Measurements from ENCODE around the gene B4GALT5.
A peak's percentile ranks its signal among the peaks of the same experiment; 100 is the strongest.
"Not testable (repeated sequence)": the region's sequence is repeated elsewhere in the genome, so short reads cannot be mapped to it uniquely, and the experiment has no call there.

The B4GALT5 gene

DNA sequence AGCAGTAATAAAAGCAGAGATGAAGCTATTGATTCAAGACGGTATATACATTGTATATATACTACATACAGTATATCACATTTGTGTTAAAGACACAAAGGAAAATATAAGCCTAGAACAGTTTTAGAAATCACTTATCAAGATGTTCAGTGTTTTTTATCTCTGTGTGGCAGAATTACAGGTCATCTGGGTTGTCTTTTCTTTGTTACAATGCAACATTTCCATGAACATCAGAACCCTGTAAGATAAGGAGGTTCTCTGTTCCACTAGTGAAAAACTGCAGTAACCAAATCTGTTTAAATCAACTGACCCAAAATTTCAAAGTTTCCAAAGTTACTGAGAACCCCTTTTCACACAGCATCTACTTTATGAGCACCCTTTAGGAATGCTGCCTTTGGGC, 42.2 kb downstream of the B4GALT5 start:
- no peak overlapping the region for H3K9ac ChIP-seq (ENCODE audit: low read depth in 1 of 2, low read length in 2 of 2)
- H3K27ac ChIP-seq (ENCODE audit: low read depth, low read length) = no peak overlapping the region
- H3K36me3 ChIP-seq (ENCODE audit: control insufficient read depth in 1 of 2, insufficient read depth in 2 of 2, low read length in 2 of 2) = no peaks in the 10 kb centered on the region
- no peaks in the 10 kb centered on the region for H3K27me3 ChIP-seq (ENCODE audit: control insufficient read depth in 1 of 2, insufficient read depth in 2 of 2, low read length in 2 of 2)
- no peak overlapping the region for H3K4me3 ChIP-seq (ENCODE audit: low read depth in 1 of 2, low read length in 2 of 2)
- H3K9me3 ChIP-seq (ENCODE audit: control insufficient read depth in 1 of 2, low read length in 2 of 2) = no peaks in the 10 kb centered on the region
- peaks cover 56 to 79% of the 10 kb centered on the region in 2 donors for H3K4me1 ChIP-seq (ENCODE audit: control insufficient read depth in 1 of 2, insufficient read depth in 2 of 2, low read length in 2 of 2)

DNA sequence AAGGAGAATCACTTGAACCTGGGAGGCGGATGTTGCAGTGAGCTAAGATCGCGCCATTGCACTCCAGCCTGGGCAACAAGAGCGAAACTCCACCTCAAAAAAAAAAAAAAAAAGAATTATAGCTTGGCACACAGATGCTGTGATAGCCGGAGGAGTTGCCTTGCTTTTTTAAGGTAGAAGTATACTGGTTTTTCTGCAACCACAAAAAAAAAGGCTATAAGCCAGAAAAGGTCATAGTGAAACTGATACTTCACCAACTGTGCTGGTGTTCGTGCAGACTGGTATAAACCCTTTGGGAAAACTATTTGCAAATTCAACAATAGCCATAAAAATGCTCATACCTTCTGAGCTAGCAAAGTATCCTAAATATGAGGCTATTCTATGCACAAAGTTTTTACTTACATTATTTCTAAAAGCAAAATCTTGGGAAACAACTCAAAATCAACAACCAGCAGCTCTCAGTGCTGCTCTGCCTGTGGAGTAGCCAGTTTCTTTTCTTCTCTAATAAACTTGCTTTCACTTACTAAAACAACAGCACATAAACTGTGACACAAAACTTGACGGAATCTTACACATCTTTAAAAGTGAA, 44.0 kb downstream of the B4GALT5 start:
- H3K36me3 ChIP-seq (ENCODE audit: control insufficient read depth in 1 of 2, insufficient read depth in 2 of 2, low read length in 2 of 2) = no peaks in the 10 kb centered on the region
- H3K27me3 ChIP-seq (ENCODE audit: control insufficient read depth in 1 of 2, insufficient read depth in 2 of 2, low read length in 2 of 2) = no peaks in the 10 kb centered on the region
- no peak overlapping the region for H3K27ac ChIP-seq (ENCODE audit: low read depth, low read length)
- peaks cover 41 to 68% of the 10 kb centered on the region in 2 donors for H3K4me1 ChIP-seq (ENCODE audit: control insufficient read depth in 1 of 2, insufficient read depth in 2 of 2, low read length in 2 of 2)
- H3K9ac ChIP-seq (ENCODE audit: low read depth in 1 of 2, low read length in 2 of 2) = no peak overlapping the region
- no peaks in the 10 kb centered on the region for H3K9me3 ChIP-seq (ENCODE audit: control insufficient read depth in 1 of 2, low read length in 2 of 2)
- peak overlapping the region; percentile 16 to 31 for H3K4me3 ChIP-seq (ENCODE audit: low read depth in 1 of 2, low read length in 2 of 2)

DNA sequence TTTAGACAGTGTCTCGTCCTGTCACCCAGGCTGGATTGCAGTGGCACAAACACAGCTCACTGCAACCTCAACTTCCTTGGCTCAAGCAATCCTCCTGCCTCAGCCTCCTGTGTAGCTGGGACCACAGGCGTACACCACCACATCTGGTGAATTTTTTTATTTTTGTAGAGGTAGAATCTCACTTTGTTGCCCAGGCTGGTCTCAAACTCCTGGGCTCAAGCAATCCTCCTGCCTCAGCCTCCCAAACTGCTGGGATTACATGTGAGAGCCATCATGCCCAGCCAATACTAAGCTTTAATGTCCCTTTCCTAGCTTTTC, 44.8 kb downstream of the B4GALT5 start:
- Histone ChIP-seq H3K4me1 (ENCODE audit: control insufficient read depth in 1 of 2, insufficient read depth in 2 of 2, low read length in 2 of 2) (peaks cover 41 to 63% of the 10 kb centered on the region in 2 donors), H3K4me3 (ENCODE audit: low read depth in 1 of 2, low read length in 2 of 2) (peak overlapping the region; percentile 53 to 54), H3K27ac (ENCODE audit: low read depth, low read length) (peak overlapping the region; percentile 61), H3K9ac (ENCODE audit: low read depth in 1 of 2, low read length in 2 of 2) (peak overlapping the region in 1 of 2 donors; percentile 66)
- H3K27me3 ChIP-seq (ENCODE audit: control insufficient read depth in 1 of 2, insufficient read depth in 2 of 2, low read length in 2 of 2); H3K36me3 ChIP-seq (ENCODE audit: control insufficient read depth in 1 of 2, insufficient read depth in 2 of 2, low read length in 2 of 2); H3K9me3 ChIP-seq (ENCODE audit: control insufficient read depth in 1 of 2, low read length in 2 of 2): not testable (repeated sequence)

DNA sequence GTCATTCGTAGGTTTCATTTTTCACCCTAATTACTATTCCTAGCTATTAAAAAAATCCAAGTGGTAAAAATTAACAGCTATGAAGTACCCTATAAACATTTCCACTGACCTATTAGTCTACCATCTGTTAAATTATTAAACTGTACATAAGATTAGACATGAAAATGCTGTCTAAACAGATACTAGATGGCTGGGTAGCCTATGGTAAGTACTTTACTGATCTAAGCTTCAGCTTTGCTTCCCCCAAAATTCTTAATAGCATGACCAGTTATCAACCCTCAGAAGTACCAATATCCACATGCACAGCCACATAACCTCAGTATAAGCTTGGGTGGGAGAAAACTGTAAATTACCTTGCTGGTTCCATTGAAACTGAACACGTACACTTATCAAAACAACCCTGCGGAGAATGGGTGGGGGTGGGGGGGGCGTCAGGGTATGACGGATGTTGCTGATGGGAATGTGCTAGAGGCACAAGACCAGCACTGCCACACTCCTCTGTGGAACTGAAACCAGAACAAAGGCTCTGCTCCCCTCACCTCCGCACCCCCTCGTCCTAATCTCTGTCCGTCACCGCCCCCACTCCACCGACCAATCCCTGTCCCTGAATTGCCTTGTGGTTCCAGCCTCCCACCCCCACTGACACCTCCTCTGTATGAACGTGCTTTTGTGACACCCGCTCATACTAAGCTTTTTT, 45.3 kb downstream of the B4GALT5 start:
- H3K4me1 ChIP-seq (ENCODE audit: control insufficient read depth in 1 of 2, insufficient read depth in 2 of 2, low read length in 2 of 2) = peaks cover 41 to 58% of the 10 kb centered on the region in 2 donors
- H3K4me3 ChIP-seq (ENCODE audit: low read depth in 1 of 2, low read length in 2 of 2) = peak overlapping the region; percentile 53 to 54
- H3K36me3 ChIP-seq (ENCODE audit: control insufficient read depth in 1 of 2, insufficient read depth in 2 of 2, low read length in 2 of 2) = no peaks in the 10 kb centered on the region
- peak overlapping the region; percentile 61 for H3K27ac ChIP-seq (ENCODE audit: low read depth, low read length)
- H3K9ac ChIP-seq (ENCODE audit: low read depth in 1 of 2, low read length in 2 of 2) = peak overlapping the region in 1 of 2 donors; percentile 66
- H3K27me3 ChIP-seq (ENCODE audit: control insufficient read depth in 1 of 2, insufficient read depth in 2 of 2, low read length in 2 of 2) = no peaks in the 10 kb centered on the region
- H3K9me3 ChIP-seq (ENCODE audit: control insufficient read depth in 1 of 2, low read length in 2 of 2) = no peaks in the 10 kb centered on the region

DNA sequence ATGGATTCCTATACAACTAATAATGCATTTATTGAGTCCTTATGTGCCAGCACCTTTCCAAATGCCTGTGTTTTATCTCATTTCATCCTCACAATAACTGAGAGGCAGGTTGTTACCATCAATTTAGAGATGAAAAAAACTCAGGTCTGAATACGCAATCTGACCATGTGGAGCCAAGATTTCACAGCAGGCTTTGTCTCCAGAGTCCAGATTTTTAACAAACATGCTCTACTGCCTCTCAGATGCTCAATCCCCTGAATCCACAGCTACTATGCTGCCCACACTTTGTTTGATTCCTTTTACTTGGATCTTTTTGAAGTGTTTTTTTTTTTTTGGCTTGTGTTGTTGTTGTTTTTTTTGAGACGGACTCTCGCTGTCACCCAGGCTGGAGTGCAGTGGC, 46.8 kb downstream of the B4GALT5 start:
- H3K4me1 ChIP-seq (ENCODE audit: control insufficient read depth in 1 of 2, insufficient read depth in 2 of 2, low read length in 2 of 2) = peaks cover 38 to 49% of the 10 kb centered on the region in 2 donors
- no peak overlapping the region for H3K4me3 ChIP-seq (ENCODE audit: low read depth in 1 of 2, low read length in 2 of 2)
- H3K9ac ChIP-seq (ENCODE audit: low read depth in 1 of 2, low read length in 2 of 2) = no peak overlapping the region
- no peaks in the 10 kb centered on the region for H3K9me3 ChIP-seq (ENCODE audit: control insufficient read depth in 1 of 2, low read length in 2 of 2)
- no peaks in the 10 kb centered on the region for H3K36me3 ChIP-seq (ENCODE audit: control insufficient read depth in 1 of 2, insufficient read depth in 2 of 2, low read length in 2 of 2)
- H3K27ac ChIP-seq (ENCODE audit: low read depth, low read length) = no peak overlapping the region
- no peaks in the 10 kb centered on the region for H3K27me3 ChIP-seq (ENCODE audit: control insufficient read depth in 1 of 2, insufficient read depth in 2 of 2, low read length in 2 of 2)

DNA sequence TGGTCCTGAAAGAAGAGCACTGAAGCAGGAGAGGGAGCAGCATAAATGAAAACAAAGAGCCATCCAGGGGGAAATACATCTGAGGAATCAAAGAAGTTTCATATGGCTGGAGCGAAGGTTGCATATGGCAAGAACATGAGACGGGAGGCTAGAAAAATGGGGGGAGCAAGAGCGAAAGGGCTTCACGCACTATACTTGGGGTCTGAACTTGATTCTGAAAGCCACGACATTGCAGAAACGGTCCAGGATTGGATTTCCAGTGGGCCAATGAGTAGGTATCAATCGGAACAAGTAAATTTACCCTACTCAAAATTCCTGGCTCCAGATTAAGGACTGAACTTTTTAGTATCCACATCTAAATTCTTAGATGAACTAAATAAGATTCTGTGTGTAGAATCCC, 47.9 kb downstream of the B4GALT5 start:
- Histone ChIP-seq H3K36me3 (ENCODE audit: control insufficient read depth in 1 of 2, insufficient read depth in 2 of 2, low read length in 2 of 2) (no peaks in the 10 kb centered on the region), H3K4me1 (ENCODE audit: control insufficient read depth in 1 of 2, insufficient read depth in 2 of 2, low read length in 2 of 2) (peaks cover 36 to 45% of the 10 kb centered on the region in 2 donors), H3K27ac (ENCODE audit: low read depth, low read length) (no peak overlapping the region), H3K9me3 (ENCODE audit: control insufficient read depth in 1 of 2, low read length in 2 of 2) (no peaks in the 10 kb centered on the region), H3K4me3 (ENCODE audit: low read depth in 1 of 2, low read length in 2 of 2) (no peak overlapping the region), H3K27me3 (ENCODE audit: control insufficient read depth in 1 of 2, insufficient read depth in 2 of 2, low read length in 2 of 2) (no peaks in the 10 kb centered on the region), H3K9ac (ENCODE audit: low read depth in 1 of 2, low read length in 2 of 2) (no peak overlapping the region)

DNA sequence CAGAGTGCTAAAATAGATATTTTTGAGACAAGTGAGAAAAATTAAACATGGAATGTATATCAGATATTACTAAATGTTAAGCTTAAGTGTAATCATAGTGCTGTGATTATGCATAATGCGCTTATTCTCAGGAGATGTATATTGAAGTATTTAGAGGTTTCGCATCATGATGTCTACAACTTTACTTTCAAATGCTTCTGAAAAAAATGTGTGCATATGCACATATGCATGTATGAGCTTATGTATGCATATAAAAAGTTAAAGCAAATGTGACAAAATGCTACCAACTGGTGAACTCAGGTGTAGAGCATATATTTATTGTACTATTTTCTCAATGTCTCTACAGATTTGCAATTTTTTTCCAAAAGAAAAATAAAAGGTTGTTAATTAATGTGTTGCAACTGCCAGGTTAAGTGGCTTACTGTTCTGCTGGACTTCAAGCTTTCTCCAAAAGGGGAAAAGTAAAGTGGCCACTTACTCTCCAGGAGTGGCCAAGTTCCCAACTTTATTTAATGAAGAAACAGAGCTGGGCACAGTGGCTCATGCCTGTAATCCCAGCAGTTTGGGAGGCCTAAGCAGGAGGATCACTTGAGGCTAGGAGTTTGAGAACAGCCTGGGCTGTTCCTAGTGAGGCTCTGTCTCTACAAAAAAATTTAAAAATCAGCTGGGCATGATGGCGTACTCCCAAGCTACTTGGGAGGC, 48.9 kb downstream of the B4GALT5 start:
- Histone ChIP-seq H3K4me1 (ENCODE audit: control insufficient read depth in 1 of 2, insufficient read depth in 2 of 2, low read length in 2 of 2) (peaks cover 27 to 41% of the 10 kb centered on the region in 2 donors), H3K9me3 (ENCODE audit: control insufficient read depth in 1 of 2, low read length in 2 of 2) (no peaks in the 10 kb centered on the region), H3K9ac (ENCODE audit: low read depth in 1 of 2, low read length in 2 of 2) (no peak overlapping the region), H3K4me3 (ENCODE audit: low read depth in 1 of 2, low read length in 2 of 2) (no peak overlapping the region), H3K27ac (ENCODE audit: low read depth, low read length) (no peak overlapping the region), H3K27me3 (ENCODE audit: control insufficient read depth in 1 of 2, insufficient read depth in 2 of 2, low read length in 2 of 2) (no peaks in the 10 kb centered on the region), H3K36me3 (ENCODE audit: control insufficient read depth in 1 of 2, insufficient read depth in 2 of 2, low read length in 2 of 2) (no peaks in the 10 kb centered on the region)

DNA sequence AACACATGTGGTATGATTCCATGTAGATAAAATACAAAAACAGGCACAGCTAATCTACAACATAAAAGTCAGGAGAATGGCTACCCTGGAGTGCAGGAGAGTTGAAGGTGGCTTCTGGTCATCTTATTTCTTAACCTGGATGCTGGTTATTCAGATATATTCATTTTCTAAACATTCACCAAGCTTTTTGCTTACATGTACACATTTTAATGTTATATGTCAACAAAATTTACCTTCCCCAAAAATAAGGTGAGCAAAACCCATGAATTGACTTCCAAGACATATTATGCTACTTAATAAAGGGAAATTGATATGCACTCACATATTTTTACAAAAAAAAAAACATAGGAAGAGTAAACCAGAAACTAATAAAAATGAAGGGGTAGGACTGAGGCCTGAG, 50.6 kb downstream of the B4GALT5 start:
- no peak overlapping the region for H3K27ac ChIP-seq (ENCODE audit: low read depth, low read length)

DNA sequence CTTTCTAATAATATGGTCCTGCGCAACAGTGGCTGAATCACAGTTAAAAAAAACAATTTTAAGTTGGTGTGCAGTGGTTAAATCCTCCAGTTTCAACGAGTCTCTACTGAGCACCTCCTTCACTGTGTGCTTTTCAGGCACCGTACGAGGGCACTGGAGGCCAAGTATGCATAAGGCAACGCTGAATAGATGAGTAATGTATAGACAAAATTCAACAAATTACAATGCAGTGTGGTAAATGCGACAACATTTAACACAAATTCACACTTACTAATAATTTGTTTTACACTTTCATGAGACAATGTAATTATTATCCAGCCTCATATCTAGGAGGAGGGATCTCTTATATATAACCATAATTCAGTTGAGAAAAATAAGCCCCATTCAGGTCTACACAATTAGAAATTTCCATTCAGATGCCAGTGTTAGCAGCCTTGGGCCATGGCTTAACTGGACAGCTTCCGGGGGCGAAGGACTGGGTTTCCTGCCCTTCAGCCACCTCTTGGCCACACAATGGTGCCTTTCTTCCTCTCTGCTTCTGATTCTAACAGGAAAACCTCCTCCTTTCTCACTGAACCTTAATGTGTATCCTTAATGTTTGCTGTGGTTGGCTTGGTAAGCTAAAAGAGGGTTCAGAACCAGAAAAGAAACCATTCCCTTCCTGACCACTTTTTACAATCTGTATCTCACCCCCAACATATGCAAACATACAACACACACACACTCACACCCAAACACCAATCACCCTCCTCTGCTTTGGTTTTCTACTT, 51.9 kb downstream of the B4GALT5 start:
- no peaks in the 10 kb centered on the region for H3K9me3 ChIP-seq (ENCODE audit: control insufficient read depth in 1 of 2, low read length in 2 of 2)
- H3K36me3 ChIP-seq (ENCODE audit: control insufficient read depth in 1 of 2, insufficient read depth in 2 of 2, low read length in 2 of 2) = no peaks in the 10 kb centered on the region
- H3K27me3 ChIP-seq (ENCODE audit: control insufficient read depth in 1 of 2, insufficient read depth in 2 of 2, low read length in 2 of 2) = no peaks in the 10 kb centered on the region
- H3K27ac ChIP-seq (ENCODE audit: low read depth, low read length) = no peak overlapping the region
- H3K4me1 ChIP-seq (ENCODE audit: control insufficient read depth in 1 of 2, insufficient read depth in 2 of 2, low read length in 2 of 2) = peaks cover 36 to 50% of the 10 kb centered on the region in 2 donors
- no peak overlapping the region for H3K9ac ChIP-seq (ENCODE audit: low read depth in 1 of 2, low read length in 2 of 2)
- H3K4me3 ChIP-seq (ENCODE audit: low read depth in 1 of 2, low read length in 2 of 2) = no peak overlapping the region

More for the DNA sequence above, 50.6 kb downstream of the B4GALT5 start:
- no peaks in the 10 kb centered on the region for H3K36me3 ChIP-seq (ENCODE audit: control insufficient read depth in 1 of 2, insufficient read depth in 2 of 2, low read length in 2 of 2)
- no peaks in the 10 kb centered on the region for H3K9me3 ChIP-seq (ENCODE audit: control insufficient read depth in 1 of 2, low read length in 2 of 2)
- no peak overlapping the region for H3K9ac ChIP-seq (ENCODE audit: low read depth in 1 of 2, low read length in 2 of 2)
- no peaks in the 10 kb centered on the region for H3K27me3 ChIP-seq (ENCODE audit: control insufficient read depth in 1 of 2, insufficient read depth in 2 of 2, low read length in 2 of 2)
- peaks cover 23 to 43% of the 10 kb centered on the region in 2 donors for H3K4me1 ChIP-seq (ENCODE audit: control insufficient read depth in 1 of 2, insufficient read depth in 2 of 2, low read length in 2 of 2)
- no peak overlapping the region for H3K4me3 ChIP-seq (ENCODE audit: low read depth in 1 of 2, low read length in 2 of 2)

DNA sequence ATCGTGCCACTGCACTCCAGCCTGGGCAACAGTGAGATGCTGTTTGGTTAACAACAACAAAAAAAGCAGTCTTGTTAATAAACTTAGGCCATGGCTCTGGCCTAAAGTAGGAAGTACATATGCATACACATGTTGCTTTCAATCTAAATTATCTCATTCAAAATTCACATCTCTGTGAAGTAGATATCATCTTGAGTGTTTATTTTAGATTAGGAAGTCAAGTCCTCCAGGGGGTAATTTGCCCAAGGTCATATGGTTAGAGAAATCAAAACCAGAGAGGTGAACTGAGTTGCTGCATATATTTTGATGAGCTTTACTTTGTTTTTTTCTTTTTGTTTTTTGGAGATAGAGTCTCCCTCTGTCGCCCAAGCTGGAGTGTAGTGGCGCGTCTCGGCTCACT, 52.8 kb downstream of the B4GALT5 start:
- Histone ChIP-seq H3K27me3 (ENCODE audit: control insufficient read depth in 1 of 2, insufficient read depth in 2 of 2, low read length in 2 of 2) (no peaks in the 10 kb centered on the region), H3K4me1 (ENCODE audit: control insufficient read depth in 1 of 2, insufficient read depth in 2 of 2, low read length in 2 of 2) (peaks cover 41 to 49% of the 10 kb centered on the region in 2 donors), H3K9ac (ENCODE audit: low read depth in 1 of 2, low read length in 2 of 2) (no peak overlapping the region), H3K4me3 (ENCODE audit: low read depth in 1 of 2, low read length in 2 of 2) (no peak overlapping the region), H3K27ac (ENCODE audit: low read depth, low read length) (no peak overlapping the region), H3K9me3 (ENCODE audit: control insufficient read depth in 1 of 2, low read length in 2 of 2) (no peaks in the 10 kb centered on the region), H3K36me3 (ENCODE audit: control insufficient read depth in 1 of 2, insufficient read depth in 2 of 2, low read length in 2 of 2) (peaks cover 2 to 3% of the 10 kb centered on the region in 2 donors)
